Brain microvascular endothelial cell (primary cell): ENCODE measurements around the gene RIC8B.

ENCODE experiments used
- DNase-seq: peaks from one replicate; pipeline ENCODE4 v3.0.0-alpha.2; 2020
- H3K27ac ChIP-seq: fragments of 250-450 bp; sonication (Bioruptor Pico); 2 replicates; pipeline ENCODE4 v1.5.1; 2020; ENCODE audit warnings: mild to moderate bottlenecking, moderate library complexity
- H3K27me3 ChIP-seq: fragments of 250-450 bp; sonication (Bioruptor Pico); replicated peaks from 2 replicates; pipeline ENCODE4 v1.5.1; 2020; ENCODE audit warnings: mild to moderate bottlenecking
- H3K36me3 ChIP-seq: fragments of 250-450 bp; sonication (Bioruptor Pico); replicated peaks from 2 replicates; pipeline ENCODE4 v1.5.1; 2020; ENCODE audit warnings: mild to moderate bottlenecking
- H3K4me3 ChIP-seq: 2 replicates; pipeline ENCODE4 v1.5.1; 2011; ENCODE audit warnings: low read depth, mild to moderate bottlenecking, control low read depth, low read length, moderate library complexity
- CTCF ChIP-seq: IDR thresholded peaks from 2 replicates; pipeline ENCODE4 v1.5.1; 2011; ENCODE audit warnings: low read depth, mild to moderate bottlenecking, moderate library complexity, low read length, control low read depth, inconsistent platforms; ENCODE audit errors: missing control alignments
- in situ Hi-C: cut with HindIII; loops from 2 replicates; pipeline ENCODE4 v1.10.0; 2017; ENCODE audit warnings: low sequenced_read_pairs, low pct_ligation_motif_present

The RIC8B gene

GRCh38 chr12:106753526-106753925, 21.0 kb upstream of the RIC8B start:
- H3K27me3 ChIP-seq: no peaks in the 10 kb centered on the region
- DNase-seq: no peak
- no peaks in the 10 kb centered on the region for H3K36me3 ChIP-seq
- no peak overlapping the region for H3K27ac ChIP-seq
- no peak overlapping the region for H3K4me3 ChIP-seq
- no peak for TF ChIP-seq CTCF
- in situ Hi-C loops: no loop called here

- Histone ChIP-seq H3K27me3 (no peaks in the 10 kb centered on the region), H3K27ac (no peak overlapping the region), H3K4me3 (no peak overlapping the region), H3K36me3 (no peaks in the 10 kb centered on the region)
- no peak for TF ChIP-seq CTCF
- DNase-seq: no peak
- in situ Hi-C loops: no loop called here
Observed at GRCh38 chr12:106754331-106754730, 20.2 kb upstream of the RIC8B start.

GRCh38 chr12:106757623-106758348, 16.7 kb upstream of the RIC8B start:
- Histone ChIP-seq H3K27me3 (no peaks in the 10 kb centered on the region), H3K36me3 (no peaks in the 10 kb centered on the region), H3K27ac (no peak overlapping the region), H3K4me3 (no peak overlapping the region)
- no peak for DNase-seq
- no peak for TF ChIP-seq CTCF
- in situ Hi-C loops: no loop called here

- DNase-seq: no peak
- H3K36me3 ChIP-seq: no peaks in the 10 kb centered on the region
- no peak overlapping the region for H3K4me3 ChIP-seq
- no peak overlapping the region for H3K27ac ChIP-seq
- no peaks in the 10 kb centered on the region for H3K27me3 ChIP-seq
- in situ Hi-C loops: no loop called here
- no peak for TF ChIP-seq CTCF
Observed at GRCh38 chr12:106758349-106759110, 16.0 kb upstream of the RIC8B start.

GRCh38 chr12:106759526-106760183, 14.8 kb upstream of the RIC8B start:
- no peaks in the 10 kb centered on the region for H3K36me3 ChIP-seq
- TF ChIP-seq CTCF: no peak
- H3K4me3 ChIP-seq: no peak overlapping the region
- in situ Hi-C loops: no loop called here
- no peaks in the 10 kb centered on the region for H3K27me3 ChIP-seq
- DNase-seq: no peak
- no peak overlapping the region for H3K27ac ChIP-seq
